Limb (tissue), 2 donors: ENCODE measurements around the gene CYFIP1.

Experiments
- DNase-seq, 2 donors: peaks; one replicate each; pipeline ENCODE4 v3.0.0-alpha.2; 2016; ENCODE audit errors: extremely low spot score in 2 of 2

The CYFIP1 gene

DNA sequence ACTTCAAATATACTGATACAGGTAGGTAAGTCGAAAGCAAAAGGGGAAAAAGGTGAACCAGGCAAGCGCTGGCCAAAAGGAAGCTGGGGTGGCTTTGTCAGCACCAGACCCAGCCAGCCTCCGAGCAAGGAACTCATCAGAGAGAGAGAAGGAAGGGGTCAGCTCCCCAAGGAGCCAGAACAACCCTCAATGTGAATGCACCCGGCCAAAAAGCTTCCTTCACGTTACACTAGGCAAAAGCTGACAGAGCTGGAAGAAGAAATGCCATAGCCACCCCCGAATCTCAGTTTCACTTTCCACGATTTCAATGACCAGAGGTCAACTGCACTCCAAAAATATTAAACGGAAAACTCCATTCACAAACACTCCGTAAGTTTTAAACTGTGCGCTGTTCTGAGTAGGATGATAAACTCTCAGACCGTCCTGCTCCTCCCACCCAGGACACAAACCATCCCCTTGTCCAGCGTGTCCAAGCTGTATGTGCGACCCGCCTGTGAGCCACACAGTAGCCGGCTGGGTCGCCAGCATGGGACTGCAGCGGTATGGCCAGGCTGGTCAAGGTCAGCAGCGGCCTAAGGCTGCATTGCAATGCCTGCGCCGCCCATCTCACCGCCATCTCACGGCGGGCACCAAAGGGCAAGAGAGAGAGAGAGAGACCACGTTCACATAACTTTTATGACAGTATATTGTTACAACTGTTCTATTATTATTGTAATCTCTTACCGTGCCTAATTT, 29.7 kb downstream of the CYFIP1 start:
- DNase-seq: no peak

DNA sequence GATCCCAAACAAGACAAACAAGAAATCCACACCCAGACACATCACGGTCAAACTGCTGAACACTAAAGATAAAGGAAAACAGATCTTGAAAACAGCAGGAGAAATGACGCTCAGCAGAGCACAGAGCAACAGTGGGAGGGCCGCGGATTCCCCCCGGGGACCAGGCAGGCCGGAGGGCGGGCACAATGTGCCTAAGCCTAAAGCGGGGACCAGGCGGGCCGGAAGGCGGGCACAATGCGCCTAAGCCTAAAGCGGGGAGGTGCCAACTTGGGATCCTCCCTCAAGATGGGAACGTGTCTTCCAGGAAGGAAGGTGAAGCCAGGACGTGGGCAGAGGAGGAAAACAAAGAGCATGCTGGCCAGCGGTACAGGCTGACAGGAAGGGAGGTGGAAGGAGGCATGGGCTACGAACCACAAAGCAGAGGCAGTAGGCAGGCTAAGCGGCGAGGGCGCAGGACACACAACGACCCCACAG, 31.1 kb downstream of the CYFIP1 start:
- DNase-seq: peak; percentile 46 to 53

DNA sequence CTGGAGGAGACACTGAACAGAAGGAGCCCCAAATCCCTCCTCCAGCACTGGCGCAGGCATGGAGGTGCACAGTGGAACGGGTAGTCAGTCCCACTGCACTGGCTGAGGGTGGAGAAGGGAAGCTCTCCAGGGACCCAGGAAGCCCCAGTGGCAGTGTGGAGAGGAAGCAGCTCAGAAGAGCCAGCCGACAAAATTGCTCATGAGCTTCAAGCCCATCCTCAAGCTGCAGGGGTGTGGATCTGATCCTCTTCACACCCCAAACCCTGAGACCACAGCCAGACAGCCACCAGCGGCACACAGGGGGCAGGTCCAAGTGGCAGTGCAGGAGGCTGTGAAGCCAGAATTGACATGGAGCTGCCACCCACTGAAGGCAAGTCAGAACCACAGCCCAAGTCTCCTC, 32.1 kb downstream of the CYFIP1 start:
- no peak for DNase-seq

DNA sequence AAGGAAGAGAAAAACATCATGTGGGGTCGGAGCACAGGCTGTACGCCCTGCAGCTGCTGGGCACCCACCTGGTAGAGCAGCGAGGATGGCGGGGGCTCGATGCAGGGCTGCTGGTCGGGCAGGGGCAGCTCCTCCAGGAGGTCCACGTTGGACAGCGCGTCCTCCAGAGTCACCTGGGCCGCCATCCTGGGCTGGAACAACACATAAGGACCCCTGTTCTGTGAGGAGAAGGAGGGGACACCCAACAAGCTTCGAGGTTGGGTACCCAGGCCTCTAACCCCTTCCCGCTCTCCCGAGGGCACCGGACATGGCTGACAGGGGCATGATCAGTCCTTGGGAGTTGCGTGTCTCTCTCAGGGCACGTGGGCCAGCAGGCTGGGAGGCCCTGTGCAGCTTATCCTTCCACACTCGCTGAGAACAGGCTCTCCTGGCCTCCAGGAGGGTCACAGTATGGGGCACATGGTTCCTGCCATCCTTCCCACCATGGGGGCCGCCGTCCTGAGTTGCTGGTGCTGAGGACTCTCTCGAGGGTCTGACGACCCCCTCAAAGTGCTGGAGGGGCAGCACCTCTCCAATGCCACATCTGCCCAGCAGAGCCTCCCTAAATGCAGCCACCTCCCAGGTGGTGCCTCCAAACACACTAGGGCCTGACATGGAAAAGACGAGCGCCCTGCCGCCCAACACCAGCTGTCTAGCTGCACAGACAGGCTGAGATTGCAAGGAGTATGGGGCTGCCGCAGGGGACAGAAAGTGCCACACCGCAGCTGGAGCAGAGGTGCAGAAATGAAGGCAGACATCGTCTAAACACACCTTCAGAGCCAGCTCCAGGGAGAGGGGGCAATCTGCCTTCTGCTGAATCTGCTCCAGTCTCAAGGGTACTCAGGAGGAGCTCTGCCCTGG, 32.8 kb downstream of the CYFIP1 start:
- no peak for DNase-seq

DNA sequence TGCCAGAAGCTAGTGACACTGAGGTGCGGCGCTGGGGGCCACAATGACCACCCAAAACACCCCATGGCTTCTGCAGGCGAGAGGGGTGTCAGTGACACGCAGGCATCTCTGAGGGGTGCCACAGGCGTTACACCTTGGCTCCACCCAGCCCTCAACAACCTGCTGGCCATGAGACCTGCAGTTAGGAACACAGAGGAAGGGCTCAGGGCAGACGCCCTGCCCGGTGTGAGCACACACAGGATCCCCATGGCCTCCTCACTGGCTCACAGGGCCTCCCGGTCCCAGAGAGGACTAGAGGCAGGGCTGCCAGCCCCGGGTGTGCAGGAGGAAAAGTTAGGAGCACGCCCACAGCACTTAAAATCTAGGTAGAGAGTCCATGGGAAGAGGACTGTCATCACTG, 35.1 kb downstream of the CYFIP1 start:
- DNase-seq: no peak

DNA sequence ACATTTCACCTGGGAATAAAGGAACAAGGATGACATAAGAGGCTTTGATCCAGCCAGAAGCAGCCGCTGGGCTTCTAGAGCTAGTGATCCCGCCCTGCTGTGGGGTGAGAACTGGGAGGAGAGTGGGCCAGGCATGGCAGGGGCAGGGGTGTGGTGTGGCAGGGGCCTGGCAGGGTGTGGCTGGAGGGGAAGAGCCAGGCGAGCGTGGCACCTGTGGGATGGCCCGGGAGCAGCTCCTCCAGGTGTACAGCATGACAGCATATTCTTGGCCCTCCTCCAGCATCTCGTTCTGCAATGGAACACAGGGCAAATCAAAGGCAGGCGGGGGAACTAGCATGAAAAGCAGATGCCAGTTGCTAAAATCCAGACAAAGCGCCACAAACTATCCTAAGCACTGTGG, 35.5 kb downstream of the CYFIP1 start:
- DNase-seq: no peak

DNA sequence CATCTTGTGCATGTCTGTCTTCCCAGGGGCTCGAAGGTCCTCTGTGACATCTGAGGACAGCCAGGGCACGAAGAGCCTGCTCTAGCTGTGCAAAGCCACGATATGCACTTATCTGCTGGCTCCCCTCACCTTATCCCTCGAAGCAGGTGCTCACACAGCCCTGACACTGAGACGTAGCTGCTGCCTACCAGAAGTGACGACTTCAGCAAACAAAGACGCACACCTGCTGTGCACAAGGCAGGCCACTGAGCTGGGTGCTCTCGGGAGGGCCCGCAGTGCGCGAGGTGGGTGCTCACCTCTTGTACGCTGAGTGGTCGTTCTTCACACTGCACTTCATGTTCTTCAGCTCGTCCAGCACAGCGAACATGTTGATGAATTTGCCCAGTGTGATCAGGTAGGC, 37.3 kb downstream of the CYFIP1 start:
- no peak for DNase-seq

DNA sequence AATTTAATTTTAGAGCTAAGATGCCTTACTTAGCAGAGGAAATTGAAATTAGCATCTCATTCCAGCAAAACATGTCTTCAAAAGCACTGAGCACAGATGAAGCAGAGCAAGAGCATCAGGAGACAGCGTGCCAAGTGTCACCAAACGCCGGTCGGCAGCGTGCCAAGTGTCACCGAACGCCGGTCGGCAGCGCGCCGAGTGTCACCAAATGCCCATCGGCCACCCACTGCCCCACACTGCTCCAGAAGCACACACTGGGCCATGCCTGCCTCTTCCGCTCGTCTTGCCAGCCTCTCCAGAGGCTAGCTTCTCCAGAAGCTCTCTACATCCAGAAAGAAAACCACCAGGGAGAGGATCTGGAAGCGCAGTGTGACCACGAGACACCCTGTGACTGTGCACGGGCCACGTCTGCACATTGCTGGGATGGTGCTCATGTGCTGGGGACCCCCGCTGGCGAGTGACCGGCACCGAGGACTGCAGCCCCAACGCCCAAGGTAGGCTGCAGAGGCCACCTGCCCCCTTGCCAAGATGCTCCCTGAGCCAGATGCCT, 37.8 kb downstream of the CYFIP1 start:
- DNase-seq: no peak

DNA sequence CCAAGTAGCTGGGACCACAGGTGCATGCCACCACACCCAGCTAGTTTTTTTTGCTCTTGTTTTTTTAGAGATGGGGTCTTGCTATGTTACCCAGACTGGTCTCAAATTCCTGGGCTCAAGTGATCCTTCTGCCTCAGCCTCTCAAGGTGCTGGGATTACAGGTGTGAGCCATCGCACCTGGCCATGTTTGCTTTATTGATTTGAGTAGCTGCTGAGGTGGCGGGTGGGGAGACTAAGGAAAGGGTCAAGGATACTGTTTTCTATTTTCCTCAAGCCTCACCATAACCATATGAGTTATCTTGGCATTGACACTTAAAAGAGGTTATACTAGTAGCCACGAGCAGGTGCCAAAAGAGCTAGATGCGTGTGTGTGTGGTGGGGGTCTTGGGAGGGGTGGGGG, 39.0 kb downstream of the CYFIP1 start:
- no peak for DNase-seq

DNA sequence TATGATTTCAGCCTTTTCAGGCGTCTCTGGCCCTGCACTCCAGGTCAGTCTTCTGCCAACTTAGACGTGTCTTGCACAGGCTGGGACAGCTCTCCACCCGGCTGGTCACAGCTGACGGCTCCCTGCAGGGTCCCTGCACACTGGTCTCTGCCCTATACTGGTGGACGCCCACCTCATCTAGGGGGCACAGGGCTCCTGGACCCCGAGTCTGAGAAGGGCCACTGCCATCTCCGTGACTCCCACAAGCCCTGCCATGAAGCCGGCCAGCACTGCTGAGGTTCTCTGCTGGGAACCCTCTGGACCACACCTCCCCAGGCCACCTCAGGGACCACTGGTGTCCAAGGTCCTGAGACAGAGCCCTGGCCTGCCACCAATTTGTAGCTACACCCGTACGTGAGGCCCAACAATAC, 40.5 kb downstream of the CYFIP1 start:
- no peak for DNase-seq

DNA sequence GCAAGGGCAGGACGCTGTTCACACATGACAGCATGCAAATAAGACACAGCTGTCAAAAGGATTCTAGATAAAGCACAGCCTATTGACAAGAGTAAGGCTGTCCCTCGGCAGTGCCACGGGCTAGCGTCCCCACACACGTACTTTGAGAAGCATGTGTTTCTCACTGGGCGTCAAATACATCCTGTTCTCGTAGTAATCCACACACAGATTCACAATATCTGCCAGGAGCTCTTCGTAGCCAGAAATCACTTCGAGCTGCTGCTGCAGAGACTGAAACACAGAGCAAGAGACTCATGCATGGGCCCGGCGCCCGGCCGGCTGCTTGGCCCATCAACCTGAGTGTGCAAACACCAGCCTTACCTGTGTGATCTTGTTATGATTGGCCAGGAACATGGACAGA, 41.1 kb downstream of the CYFIP1 start:
- no peak for DNase-seq

DNA sequence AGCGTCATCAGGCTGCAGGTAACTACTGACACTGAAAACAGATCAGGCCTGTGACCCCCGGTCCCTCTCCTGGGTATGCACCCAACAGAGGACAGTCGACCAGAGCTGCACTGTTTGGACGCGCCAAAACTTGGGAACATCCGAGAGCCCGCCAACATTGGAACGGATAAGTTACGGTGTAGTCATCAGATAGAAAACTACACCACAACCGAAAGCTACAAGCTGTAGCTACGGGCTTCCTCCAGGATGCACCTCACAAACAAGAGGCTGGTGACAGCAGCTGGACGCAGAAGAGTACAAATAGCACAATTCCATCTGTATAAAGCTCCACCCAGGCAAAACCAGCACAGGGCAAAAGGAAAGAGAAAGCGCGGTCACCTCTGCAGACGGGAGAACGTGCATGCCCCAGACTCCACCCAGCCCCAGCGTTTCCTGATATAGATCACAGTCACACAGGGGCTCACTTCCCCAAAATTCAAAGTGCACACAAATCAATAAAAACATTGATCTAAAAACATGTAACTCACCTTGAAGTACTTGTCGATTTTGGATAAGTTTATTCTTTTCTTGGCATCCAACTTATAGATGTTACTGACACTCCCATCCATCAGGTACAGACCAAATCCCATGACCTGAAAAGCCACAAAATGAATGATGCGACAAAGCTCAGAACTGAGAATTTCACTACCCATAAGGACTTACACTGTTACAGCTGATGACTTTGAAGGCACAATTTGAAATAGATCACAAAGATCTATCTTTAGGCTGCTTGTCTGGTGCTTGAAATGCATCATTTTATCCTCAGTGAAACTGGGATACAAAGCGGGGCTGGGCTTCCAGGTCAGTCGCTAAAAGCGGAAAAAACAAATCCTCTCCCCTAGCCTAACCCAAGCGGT, 43.3 kb downstream of the CYFIP1 start:
- no peak for DNase-seq

DNA sequence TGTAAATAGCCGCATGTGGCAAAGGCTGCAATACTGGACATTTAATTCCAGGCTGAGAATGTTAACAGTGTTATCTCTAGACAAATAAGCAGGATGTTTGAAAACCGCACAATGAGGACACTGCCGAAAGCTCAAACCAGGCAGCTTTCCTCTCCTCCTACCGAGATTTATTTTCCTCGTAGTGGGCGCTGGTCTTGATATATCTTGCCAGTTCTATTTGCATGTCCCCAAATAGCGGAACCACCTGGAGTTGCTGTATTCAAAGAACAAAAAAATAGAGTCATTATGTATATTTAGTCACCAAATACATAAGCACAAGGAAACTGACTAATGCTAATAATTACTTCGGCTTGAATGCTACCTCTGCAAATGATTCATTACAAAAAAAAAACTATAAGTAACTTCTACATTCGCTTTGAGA, 46.5 kb downstream of the CYFIP1 start:
- DNase-seq: no peak

DNA sequence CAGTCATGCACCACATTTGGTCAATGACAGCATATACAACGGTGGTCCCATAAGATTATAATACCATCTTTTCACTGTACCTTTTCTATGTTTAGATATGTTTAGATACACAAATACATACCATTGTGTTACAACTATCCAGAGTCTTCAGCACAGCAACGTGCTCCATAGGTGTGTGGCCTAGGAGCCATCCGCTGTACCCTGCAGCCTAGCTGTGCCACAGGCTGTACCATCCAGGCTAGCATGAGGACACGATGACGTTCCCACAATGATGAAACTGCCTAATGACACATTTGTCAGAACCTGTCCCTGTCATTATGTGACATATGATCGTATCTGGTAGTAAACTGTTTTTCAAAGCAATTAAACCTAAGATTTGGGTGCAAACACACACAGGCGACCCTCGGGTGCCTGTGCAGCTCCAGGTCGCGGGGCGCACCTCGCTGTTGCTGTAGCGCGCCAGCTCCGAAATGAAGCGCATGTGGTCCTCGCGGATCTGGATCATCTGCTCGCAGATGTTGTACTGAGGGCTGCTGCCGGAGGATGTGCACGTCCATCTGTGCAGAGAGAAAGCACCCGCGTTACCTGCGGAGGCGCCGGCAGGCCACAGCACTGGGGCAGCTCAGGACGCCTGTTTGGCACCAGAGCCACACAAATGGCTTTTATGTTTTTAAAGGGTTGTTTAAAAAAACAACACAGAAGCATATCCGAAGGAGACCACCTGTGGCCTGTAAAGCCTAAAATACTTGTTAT, 48.2 kb downstream of the CYFIP1 start:
- no peak for DNase-seq

DNA sequence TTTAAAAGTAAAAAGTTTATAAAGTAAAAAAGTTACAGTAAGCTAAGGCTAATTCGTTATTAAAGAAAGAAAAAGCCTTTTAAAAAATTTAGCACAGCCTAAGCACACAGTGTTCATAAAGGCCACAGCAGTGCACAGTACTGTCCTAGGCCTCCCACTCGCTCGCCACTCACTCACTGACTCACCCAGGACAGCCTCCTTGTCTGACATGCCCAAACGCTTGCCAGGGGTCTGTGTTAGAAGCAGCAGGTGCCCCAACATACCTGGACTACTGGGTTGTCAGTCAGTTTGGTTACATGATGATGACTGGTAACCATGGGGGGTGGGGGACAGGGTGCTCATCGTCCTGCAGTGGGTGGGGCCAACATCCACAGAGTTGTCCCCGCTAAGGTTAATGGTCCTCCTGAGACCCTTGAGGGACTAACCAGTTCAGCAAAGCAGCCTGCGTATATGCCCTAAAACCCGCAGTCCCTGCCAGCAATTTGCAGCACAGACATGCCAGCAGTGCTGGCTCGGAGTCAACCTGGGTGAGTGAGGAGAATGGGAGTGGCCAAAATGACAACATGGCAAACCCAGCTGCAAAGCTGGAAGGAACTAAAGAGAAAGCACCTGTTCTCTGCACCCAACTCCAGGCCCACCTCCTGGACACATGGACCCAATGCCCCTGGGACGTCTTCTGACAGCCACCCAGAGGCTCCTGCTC, 49.2 kb downstream of the CYFIP1 start:
- no peak for DNase-seq

DNA sequence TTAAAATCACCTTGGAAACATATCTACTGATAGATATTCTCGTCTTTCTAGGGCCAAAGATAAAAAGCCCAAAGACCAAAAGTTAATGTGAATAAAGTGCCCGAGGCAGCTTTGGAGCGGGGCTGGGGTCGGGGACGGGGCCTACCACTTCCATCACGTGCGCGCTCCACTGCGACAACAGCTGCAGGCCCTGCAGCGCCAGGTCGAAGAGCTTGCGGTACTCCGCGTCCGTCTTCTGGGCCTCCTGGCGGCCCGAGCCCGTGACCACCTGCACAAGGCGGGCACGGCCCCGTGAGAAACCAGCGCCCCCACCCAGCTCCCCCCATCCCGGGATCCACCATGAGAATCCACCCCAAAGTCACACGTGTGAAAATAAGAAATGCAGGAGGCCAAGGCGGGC, 52.4 kb downstream of the CYFIP1 start:
- no peak for DNase-seq

DNA sequence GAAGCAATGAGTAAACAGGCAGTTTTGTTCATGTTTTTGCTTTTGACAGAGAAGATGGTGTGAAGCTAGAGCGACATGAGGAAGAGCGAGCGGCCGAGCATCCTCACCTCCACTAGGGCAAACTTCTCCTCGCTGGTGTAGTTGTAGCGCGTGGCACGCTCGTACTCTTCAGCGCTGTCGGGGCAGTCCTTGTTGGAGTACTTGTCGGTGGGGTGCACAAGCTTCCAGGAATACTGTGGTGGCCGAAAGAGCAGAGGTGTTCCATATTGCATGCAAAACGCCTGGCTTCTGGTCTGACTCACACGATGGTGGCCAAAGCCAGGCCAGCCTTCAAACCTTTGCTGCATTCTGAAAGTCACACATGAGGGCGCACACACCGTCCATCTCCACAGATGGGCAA, 54.3 kb downstream of the CYFIP1 start:
- no peak for DNase-seq

DNA sequence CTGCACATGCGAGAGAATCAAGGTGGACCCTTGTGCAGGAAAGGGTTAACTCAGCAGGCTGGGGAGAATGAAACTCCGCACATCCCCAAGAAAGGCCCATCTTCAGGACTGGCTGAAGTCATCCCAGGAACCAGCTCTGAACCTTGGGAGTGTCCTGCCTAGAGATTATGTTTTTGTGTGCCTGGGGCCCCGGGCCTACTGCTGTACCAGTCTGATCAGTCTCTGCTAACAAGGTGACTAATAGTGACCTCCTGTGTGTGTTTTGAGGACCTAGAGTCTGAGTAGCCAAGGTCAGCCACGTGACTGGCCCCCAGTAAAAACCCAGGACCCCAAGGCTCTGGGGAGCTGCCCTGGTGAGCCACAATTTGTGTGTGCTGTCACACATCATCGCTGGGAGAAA, 58.2 kb downstream of the CYFIP1 start:
- DNase-seq: no peak

DNA sequence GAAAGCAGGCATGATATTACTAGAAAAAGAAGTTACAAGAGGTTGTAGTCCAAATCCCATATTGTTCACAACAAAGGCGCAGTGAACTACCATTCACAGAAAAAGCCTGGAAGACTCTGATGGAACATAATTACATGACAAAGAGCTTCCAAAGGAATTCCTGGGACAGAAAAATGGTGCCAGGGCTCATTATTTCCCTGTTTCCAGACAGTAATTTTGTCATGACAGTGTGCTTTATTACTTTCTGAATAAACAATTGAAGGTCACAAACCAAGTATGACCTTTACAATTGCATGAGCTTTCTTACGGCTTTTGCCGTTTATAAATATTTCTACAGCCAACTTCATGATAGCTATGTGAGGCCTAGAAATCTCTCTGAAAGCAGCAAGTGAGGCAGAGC, 61.0 kb downstream of the CYFIP1 start:
- DNase-seq: no peak

DNA sequence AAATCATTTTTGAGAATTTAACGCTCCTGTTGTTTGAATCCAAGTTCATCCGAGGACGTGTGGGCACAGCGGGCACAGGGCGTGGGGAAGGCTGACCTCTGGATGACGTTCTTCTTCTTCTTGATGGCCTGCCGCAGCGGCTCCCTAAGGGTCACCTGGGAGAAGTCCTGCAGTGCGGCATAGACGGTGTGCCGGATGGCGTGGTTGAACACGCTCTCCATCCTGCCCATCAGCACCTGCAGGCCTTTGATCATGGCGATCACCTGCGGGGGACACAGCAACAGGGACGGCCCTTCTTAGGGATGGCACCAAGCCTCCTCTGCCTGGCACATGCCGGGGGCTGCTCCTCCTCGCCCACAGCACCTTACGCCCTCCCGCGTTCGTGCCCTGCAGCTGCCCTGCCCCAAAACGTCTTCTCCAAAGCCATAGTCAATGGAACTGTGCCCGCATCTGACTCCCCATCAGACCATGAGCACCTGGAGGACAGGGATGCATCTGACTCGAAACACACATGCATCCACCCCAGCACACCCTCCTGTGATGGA, 61.5 kb downstream of the CYFIP1 start:
- no peak for DNase-seq
